Measurements from ENCODE around the gene CLCN1.
A peak's percentile ranks its signal among the peaks of the same experiment; 100 is the strongest.
"Not testable (repeated sequence)": the region's sequence is repeated elsewhere in the genome, so short reads cannot be mapped to it uniquely, and the experiment has no call there.

The CLCN1 gene

DNA sequence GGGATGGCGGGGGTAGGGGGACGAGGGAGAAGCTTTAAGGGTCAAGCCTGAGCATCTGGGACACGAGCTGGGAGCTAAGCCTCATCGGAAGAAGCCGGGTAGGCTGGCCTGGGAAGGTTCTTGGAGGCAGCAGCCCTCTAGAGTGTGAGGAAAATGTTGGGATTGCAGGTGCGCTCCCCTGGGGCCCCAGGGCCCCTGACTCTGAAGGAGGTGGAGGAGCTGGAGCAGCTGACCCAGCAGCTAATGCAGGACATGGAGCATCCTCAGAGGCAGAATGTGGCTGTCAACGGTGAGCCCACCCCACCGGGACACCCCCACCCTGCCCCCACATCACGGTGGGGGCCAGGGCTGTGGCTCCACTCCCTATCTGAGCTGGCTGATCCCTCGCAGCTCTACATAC lies 72.1 kb downstream of the CLCN1 start:
- DNase-seq, result no peak

- no peak for DNase-seq
Observed at GRCh38 chr7:143388491-143389101, 72.7 kb downstream of the CLCN1 start.

- no peak for DNase-seq
Observed at GRCh38 chr7:143389316-143390103, 73.6 kb downstream of the CLCN1 start.

- no peak for DNase-seq
Observed at GRCh38 chr7:143390104-143390772, 74.3 kb downstream of the CLCN1 start.

GRCh38 chr7:143390773-143391317 lies 74.9 kb downstream of the CLCN1 start:
- no peak for DNase-seq

DNA sequence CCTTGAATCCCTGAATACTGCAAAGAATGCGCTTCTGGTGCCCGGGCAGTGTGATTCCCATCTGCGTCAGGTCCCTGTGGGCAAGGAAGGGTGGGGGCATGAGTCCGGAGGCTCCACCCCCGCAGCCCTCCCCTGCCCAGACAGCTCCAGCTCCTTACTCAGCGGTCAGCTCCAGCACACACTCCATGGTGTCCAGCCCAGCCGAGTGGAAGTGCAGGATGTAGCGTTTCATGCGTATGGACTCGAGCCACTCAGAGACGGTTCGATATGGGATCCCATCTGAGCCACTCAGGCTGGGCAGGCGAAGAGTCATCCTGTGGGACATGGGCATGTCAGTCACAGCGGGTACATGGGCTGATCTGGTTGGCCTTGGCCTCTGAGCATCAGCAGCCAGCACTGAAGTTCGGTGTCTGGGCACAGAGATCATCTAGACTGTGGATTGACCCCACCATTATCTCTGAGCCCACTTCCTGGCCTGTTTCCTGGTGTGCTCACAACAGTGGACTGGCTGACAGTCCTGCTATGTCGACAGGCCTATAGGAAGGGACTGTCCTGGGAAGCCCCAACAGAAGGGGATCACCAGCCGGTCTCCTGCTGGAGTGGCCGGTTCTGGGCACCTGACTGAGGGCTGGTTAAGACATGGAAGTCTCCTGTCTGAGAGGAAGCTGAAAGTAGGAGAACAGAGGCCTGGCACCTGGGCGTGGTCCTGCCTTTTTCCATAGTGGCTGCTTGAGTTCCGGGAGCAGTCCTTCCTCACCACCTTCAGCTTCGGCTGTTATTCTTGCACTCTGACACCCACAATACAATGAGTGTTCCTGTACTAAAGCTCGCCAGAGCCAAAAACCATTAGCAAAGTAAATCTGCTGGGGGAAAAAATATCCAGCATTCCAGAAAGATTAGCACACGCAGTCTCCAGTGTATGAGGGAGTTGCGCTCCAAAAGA lies 75.8 kb downstream of the CLCN1 start:
- peak; percentile 80 for DNase-seq

GRCh38 chr7:143392427-143392826 lies 76.5 kb downstream of the CLCN1 start:
- not testable (repeated sequence) for DNase-seq

DNA sequence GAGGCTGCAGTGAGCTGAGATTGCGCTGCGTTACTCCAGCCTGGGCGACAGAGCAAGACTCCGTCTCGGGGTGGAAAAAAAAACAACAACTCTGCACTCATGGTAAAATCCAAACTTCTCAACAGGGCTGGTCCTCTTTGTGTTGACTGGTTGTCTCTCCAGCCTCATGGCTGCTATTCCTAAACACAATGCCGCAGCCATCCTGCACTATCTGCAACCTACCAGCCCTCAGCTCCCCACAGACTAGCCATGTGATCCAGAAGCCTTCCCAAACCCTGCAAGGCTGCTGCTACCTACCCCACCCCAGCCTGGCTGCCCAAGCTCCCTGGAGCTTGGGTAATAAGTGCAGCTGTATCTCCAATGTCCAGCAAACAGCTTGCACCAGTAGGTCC lies 77.0 kb downstream of the CLCN1 start:
- DNase-seq, result no peak

- DNase-seq, result no peak
Observed at GRCh38 chr7:143393267-143394041, 77.5 kb downstream of the CLCN1 start.

DNA sequence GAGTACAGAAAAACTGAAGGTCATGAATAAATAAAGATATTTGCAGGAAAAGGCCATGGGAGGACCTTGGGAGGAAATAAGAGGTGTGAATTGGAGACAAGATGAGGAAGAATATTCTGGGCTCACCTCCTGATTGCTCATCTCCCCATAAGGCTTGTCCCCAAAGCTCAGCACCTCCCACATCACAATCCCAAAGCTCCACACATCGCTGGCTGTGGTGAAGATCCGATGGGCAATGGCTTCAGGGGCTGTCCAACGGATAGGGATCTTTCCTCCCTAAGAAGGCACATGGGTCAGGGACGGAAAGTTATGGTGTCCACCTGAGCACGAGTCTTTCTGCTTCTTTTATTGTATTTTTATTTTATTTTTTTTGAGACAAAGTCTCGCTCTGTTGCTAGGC lies 78.2 kb downstream of the CLCN1 start:
- DNase-seq, result no peak

- DNase-seq, result no peak
Observed at GRCh38 chr7:143394777-143395176, 78.9 kb downstream of the CLCN1 start.

- no peak for DNase-seq
Observed at GRCh38 chr7:143395187-143396149, 79.6 kb downstream of the CLCN1 start.

GRCh38 chr7:143396182-143396581 lies 80.3 kb downstream of the CLCN1 start:
- DNase-seq, result no peak

DNA sequence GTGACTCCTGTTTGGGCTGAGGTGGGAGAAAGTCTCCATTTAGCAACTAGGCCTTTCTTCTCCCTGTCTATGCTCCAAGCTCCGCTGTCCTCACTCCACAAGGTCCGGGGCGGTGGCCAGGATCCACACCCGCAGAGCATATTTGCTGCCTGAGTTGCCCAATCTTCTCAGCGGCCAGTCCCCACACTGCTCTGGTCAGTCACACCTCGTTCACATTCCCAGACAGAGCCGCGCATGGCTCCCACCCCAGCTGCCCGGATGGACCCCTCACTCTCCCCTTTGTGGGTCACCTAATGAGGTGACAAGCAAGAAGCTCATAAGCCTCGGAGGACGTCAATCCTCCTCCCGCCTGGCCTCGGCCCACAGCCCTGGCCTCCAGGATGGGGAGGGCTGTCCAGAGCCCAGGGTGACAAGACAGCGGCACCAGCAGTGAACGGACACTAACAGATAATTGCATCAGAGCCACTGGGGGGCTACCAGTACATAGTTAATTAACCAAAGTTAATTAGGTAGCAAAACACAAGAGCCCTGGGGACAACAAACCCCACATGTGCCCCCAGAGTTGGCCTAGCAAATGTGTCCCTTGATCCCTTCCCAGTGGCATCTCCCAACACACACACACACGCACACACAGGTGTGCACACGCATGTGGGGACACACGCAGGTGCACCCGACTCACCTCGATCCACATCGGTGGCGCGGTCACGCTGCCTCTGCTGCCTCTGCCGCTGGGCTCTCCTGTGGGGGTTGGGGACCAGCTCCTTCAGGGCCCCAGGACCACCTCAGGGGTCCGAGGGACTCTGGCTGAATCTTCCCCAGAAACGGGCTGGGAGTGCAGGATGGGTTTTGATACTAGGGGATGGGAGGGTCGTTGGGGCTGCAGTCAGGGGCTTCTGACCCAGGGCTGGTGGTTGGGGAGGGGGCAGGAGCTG lies 81.0 kb downstream of the CLCN1 start:
- no peak for DNase-seq

DNA sequence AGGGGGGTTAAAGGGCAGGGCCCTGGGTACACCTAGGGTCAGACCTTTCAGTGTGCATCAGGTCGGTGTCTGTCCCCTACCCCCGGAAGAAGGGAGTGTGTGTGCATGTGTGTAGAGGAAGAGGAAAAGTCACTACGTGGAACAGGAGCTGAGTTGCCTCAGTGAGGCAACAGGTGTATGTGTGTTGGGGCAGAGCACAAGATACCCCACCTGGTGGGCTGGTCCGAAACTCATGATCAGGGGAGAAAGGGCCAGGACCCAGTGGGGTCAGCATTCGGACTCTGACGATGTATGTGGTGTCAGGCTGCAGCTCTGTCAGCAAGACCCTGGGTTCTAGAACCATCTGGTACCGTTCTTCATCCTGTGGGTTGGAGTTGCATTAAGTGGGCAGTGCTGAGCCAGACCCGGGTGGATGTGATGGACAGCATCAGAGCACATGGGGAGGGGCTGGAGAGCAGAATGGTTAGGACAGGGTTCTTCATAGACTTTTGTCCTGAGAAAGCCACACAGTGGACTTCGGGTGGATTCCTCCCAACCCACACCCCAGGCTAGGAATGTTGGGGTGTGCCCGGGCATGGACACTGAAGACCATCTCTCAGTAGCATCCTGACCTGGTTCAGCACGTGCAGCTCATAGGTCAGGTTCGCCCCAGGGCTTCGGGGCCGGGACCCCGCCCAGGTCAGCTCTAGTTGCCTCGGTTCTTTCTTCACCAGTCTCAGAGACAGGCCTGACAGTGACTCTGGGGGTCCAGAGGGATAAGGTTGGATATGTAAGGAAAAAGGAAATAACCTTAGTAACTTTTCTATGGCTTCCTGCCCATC lies 82.0 kb downstream of the CLCN1 start:
- no peak for DNase-seq

GRCh38 chr7:143398616-143399015 lies 82.7 kb downstream of the CLCN1 start:
- no peak for DNase-seq

GRCh38 chr7:143399151-143399550 lies 83.2 kb downstream of the CLCN1 start:
- DNase-seq, result no peak

GRCh38 chr7:143399642-143400041 lies 83.7 kb downstream of the CLCN1 start:
- DNase-seq, result no peak

DNA sequence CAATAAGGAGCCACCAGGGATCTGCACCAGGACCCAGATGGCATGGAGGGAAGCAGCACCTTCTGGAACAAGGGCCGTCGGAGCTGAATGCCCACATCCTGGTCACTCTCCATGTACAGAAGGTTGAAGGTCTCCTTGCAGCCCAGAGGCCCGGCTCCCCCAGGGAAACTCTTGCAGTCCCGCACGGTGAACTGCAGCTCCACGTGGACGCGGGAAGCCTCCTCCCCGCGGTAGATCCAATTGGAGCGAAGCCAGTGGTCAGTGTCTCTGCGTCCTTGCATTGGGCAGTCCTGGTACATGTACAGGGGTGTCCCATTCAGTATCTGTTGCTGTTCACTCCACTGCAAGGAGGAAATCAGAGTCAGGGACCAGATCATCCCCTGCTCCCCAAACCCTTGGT lies 85.4 kb downstream of the CLCN1 start:
- no peak for DNase-seq
